Activated CD4-positive, CD25-positive, alpha-beta regulatory T cell (primary cell): ENCODE data around the gene TIMM23.
"Not testable (repeated sequence)": the region's sequence is repeated elsewhere in the genome, so short reads cannot be mapped to it uniquely, and the experiment has no call there.

Source experiments
- DNase-seq, 4 experiments: peaks; one replicate each; lab custom pipeline; 2025; lab: John Stamatoyannopoulos, UW

TIMM23 gene

GRCh38 chr10:45997557-45997956 lies 25.3 kb downstream of the TIMM23 start:
- DNase-seq: no peak

GRCh38 chr10:45997994-45998763 lies 25.9 kb downstream of the TIMM23 start:
- DNase-seq: no peak

GRCh38 chr10:45999955-46000354 lies 27.7 kb downstream of the TIMM23 start:
- not testable (repeated sequence) for DNase-seq

GRCh38 chr10:46000538-46000937 lies 28.2 kb downstream of the TIMM23 start:
- no peak for DNase-seq

GRCh38 chr10:46001187-46001756 lies 29.0 kb downstream of the TIMM23 start:
- DNase-seq: no peak

- not testable (repeated sequence) for DNase-seq
These were observed 29.9 kb downstream of the TIMM23 start for GRCh38 chr10:46002189-46002687.

GRCh38 chr10:46002916-46003693 lies 30.8 kb downstream of the TIMM23 start:
- DNase-seq: no peak

GRCh38 chr10:46004963-46005362 lies 32.7 kb downstream of the TIMM23 start:
- no peak for DNase-seq

GRCh38 chr10:46005383-46005782 lies 33.1 kb downstream of the TIMM23 start:
- DNase-seq: no peak

- DNase-seq: no peak
These were observed 33.9 kb downstream of the TIMM23 start for GRCh38 chr10:46006219-46006618.

- no peak for DNase-seq
These were observed 40.5 kb downstream of the TIMM23 start for GRCh38 chr10:46012746-46013145.

GRCh38 chr10:46014206-46014605 lies 41.9 kb downstream of the TIMM23 start:
- no peak for DNase-seq

- DNase-seq: no peak
These were observed 42.6 kb downstream of the TIMM23 start for GRCh38 chr10:46014683-46015405.

- DNase-seq: no peak
These were observed 43.9 kb downstream of the TIMM23 start for GRCh38 chr10:46016190-46016589.

GRCh38 chr10:46016811-46017210 lies 44.5 kb downstream of the TIMM23 start:
- DNase-seq: no peak

- DNase-seq: no peak
These were observed 45.4 kb downstream of the TIMM23 start for GRCh38 chr10:46017733-46018132.

- no peak for DNase-seq
These were observed 46.3 kb downstream of the TIMM23 start for GRCh38 chr10:46018453-46019176.

GRCh38 chr10:46019177-46019528 lies 46.9 kb downstream of the TIMM23 start:
- no peak for DNase-seq

GRCh38 chr10:46019569-46020343 lies 47.5 kb downstream of the TIMM23 start:
- no peak for DNase-seq

GRCh38 chr10:46020344-46020657 lies 48.0 kb downstream of the TIMM23 start:
- DNase-seq: no peak
